Liver (tissue), 3 donors: ENCODE measurements around the gene KCNJ14.

Experiments used
- ATF3 ChIP-seq: IDR thresholded peaks from 2 replicates; pipeline ENCODE4 v1.6.1; 2016; ENCODE audit warnings: antibody characterized with exemption
- CTCF ChIP-seq: fragments of 150-350 bp; IDR thresholded peaks from 2 replicates; pipeline ENCODE4 v1.5.1; 2017; ENCODE audit warnings: improper control_type of control experiment, low read depth, low read length; ENCODE audit not compliant: missing input control
- EGR1 ChIP-seq, 2 donors: IDR thresholded peaks; 2 replicates each; pipeline ENCODE4 v1.6.1; 2016 to 2018; ENCODE audit warnings: antibody characterized with exemption in 2 of 2, low read depth in 2 of 2
- GABPA ChIP-seq, 2 donors: IDR thresholded peaks in 1 of 2; conservative IDR thresholded peaks in 1 of 2; 2 replicates each; pipeline ENCODE4 v1.6.1; 2016; ENCODE audit warnings: antibody characterized with exemption in 2 of 2, mild to moderate bottlenecking in 1 of 2, moderate library complexity in 1 of 2
- JUND ChIP-seq, 2 donors: IDR thresholded peaks; 2 replicates each; pipeline ENCODE4 v1.6.1; 2016; ENCODE audit warnings: antibody characterized with exemption in 2 of 2
- RAD21 ChIP-seq, 2 donors: IDR thresholded peaks; 2 replicates each; pipeline ENCODE4 v1.6.1; 2016; ENCODE audit warnings: antibody characterized with exemption in 2 of 2, mild to moderate bottlenecking in 2 of 2
- TAF1 ChIP-seq: conservative IDR thresholded peaks from 2 replicates; pipeline ENCODE4 v1.6.1; 2016; ENCODE audit warnings: antibody characterized with exemption, mild to moderate bottlenecking
- YY1 ChIP-seq: IDR thresholded peaks from 2 replicates; pipeline ENCODE4 v1.6.1; 2016; ENCODE audit warnings: antibody characterized with exemption, mild to moderate bottlenecking
- ZBTB33 ChIP-seq: IDR thresholded peaks from 2 replicates; pipeline ENCODE4 v1.6.1; 2016; ENCODE audit warnings: antibody characterized with exemption
- TF ChIP-seq, protein P1 (sequence below): IDR thresholded peaks from 2 replicates; pipeline ENCODE4 v1.6.1; 2016; ENCODE audit warnings: antibody characterized with exemption, mild to moderate bottlenecking
- donor health status: healthy.
- donor health status: healthy.

GRCh38 chr19:48496959-48497727 is 41.8 kb downstream of the KCNJ14 start:
- no peak for TF ChIP-seq CTCF
- TF ChIP-seq ATF3, result no peak
- TF ChIP-seq TAF1, result no peak
- TF ChIP-seq, protein P1, sequence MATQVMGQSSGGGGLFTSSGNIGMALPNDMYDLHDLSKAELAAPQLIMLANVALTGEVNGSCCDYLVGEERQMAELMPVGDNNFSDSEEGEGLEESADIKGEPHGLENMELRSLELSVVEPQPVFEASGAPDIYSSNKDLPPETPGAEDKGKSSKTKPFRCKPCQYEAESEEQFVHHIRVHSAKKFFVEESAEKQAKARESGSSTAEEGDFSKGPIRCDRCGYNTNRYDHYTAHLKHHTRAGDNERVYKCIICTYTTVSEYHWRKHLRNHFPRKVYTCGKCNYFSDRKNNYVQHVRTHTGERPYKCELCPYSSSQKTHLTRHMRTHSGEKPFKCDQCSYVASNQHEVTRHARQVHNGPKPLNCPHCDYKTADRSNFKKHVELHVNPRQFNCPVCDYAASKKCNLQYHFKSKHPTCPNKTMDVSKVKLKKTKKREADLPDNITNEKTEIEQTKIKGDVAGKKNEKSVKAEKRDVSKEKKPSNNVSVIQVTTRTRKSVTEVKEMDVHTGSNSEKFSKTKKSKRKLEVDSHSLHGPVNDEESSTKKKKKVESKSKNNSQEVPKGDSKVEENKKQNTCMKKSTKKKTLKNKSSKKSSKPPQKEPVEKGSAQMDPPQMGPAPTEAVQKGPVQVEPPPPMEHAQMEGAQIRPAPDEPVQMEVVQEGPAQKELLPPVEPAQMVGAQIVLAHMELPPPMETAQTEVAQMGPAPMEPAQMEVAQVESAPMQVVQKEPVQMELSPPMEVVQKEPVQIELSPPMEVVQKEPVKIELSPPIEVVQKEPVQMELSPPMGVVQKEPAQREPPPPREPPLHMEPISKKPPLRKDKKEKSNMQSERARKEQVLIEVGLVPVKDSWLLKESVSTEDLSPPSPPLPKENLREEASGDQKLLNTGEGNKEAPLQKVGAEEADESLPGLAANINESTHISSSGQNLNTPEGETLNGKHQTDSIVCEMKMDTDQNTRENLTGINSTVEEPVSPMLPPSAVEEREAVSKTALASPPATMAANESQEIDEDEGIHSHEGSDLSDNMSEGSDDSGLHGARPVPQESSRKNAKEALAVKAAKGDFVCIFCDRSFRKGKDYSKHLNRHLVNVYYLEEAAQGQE, result no peak
- TF ChIP-seq EGR1 (IDR thresholded peaks at IDR 0.05; ENCODE audit: low read depth in 2 of 2), result no peak
- no peak for TF ChIP-seq YY1
- no peak for TF ChIP-seq GABPA (IDR thresholded peaks at IDR 0.05 in 1 of 2, conservative IDR thresholded peaks at IDR 0.05 in 1 of 2)
- no peak for TF ChIP-seq JUND (IDR thresholded peaks at IDR 0.05)
- TF ChIP-seq ZBTB33, result no peak
- TF ChIP-seq RAD21 (IDR thresholded peaks at IDR 0.05), result no peak
